Measurements from ENCODE around the gene TARBP1.
"Not testable (repeated sequence)": the region's sequence is repeated elsewhere in the genome, so short reads cannot be mapped to it uniquely, and the experiment has no call there.

Gene TARBP1

GRCh38 chr1:234504251-234504650 is 25.3 kb upstream of the TARBP1 start:
- DNase-seq = not testable (repeated sequence)

- DNase-seq = no peak
These were observed 24.4 kb upstream of the TARBP1 start for GRCh38 chr1:234503193-234504050.

GRCh38 chr1:234502785-234503184 is 23.8 kb upstream of the TARBP1 start:
- DNase-seq = no peak

GRCh38 chr1:234500269-234500668 is 21.3 kb upstream of the TARBP1 start:
- no peak for DNase-seq

- DNase-seq = no peak
These were observed 20.9 kb upstream of the TARBP1 start for GRCh38 chr1:234499943-234500245.

GRCh38 chr1:234499119-234499942 is 20.4 kb upstream of the TARBP1 start:
- DNase-seq = peak; percentile 65

DNA sequence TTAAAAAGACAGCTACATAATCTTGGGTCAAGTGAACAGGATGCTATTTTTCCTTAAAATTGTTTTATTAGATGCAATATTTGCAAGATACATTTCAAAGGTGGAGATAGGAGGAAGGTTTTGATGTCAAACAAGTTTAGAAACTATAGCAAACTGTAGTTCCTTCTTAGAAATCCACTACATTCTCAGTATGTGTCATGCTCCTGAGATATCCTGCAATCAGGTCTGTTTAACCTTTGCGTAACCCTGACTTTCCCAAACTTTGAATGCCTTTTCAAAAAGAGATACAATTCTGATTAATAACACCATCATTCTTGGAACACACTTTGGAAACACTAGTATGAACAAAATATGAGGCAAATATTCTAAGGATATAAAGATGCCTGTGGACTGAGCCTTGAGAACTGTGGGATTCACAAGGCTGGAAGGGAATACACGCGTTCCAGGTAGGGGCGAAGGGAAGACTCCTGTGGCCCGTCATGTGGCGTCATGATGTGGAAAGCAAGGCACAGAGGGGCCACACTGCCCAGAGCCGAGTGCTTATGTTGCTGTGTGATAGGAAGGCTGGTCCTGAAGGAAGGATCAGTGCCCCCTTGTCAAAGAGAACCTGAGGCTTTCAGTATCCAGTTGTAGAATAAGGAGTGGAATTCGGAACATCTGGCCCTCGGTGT is 19.6 kb upstream of the TARBP1 start:
- DNase-seq = no peak

- no peak for DNase-seq
These were observed 18.6 kb upstream of the TARBP1 start for GRCh38 chr1:234497589-234497988.

DNA sequence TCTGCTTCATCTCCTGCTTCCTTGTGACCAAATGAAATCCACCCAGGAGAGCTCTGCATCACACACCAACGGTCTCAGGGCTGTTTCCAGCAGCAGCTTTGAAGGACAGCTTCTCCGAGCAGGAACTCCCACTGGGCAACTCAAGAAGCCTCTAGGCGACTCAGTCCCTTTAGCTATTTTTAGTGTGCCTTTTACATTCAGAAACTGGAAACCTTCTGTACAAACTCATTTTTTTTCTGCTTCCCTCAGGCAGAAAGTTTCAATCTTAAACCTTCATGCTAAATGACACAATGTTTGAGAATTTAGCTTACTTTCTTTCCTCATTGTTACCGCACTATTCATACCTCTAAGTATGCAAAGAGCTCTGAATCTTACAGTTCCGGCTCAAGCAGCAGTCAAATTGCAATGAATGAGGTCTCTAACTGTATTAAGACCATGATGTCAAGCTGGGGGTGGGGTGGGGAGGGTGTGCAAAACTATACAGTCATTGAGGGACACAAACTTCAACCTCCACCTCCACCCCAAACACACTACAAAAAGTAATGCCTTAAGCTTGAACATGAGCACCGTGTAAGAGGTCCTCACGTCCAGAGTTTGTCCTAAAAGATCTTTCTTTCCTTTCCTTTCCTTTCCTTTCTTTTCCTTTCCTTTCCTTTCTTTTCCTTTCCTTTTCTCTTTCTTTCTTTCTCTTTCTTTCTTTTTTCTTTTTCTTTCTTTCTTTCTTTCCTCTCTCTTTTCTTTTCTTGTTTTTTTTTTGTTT is 16.4 kb upstream of the TARBP1 start:
- no peak for DNase-seq

- DNase-seq = no peak
These were observed 15.1 kb upstream of the TARBP1 start for GRCh38 chr1:234494049-234494448.

GRCh38 chr1:234490793-234491479 is 12.0 kb upstream of the TARBP1 start:
- DNase-seq = no peak

GRCh38 chr1:234489698-234490077 is 10.7 kb upstream of the TARBP1 start:
- DNase-seq = no peak

- DNase-seq = no peak
These were observed 10.2 kb upstream of the TARBP1 start for GRCh38 chr1:234489007-234489697.

GRCh38 chr1:234488054-234489006 is 9.4 kb upstream of the TARBP1 start:
- no peak for DNase-seq

DNA sequence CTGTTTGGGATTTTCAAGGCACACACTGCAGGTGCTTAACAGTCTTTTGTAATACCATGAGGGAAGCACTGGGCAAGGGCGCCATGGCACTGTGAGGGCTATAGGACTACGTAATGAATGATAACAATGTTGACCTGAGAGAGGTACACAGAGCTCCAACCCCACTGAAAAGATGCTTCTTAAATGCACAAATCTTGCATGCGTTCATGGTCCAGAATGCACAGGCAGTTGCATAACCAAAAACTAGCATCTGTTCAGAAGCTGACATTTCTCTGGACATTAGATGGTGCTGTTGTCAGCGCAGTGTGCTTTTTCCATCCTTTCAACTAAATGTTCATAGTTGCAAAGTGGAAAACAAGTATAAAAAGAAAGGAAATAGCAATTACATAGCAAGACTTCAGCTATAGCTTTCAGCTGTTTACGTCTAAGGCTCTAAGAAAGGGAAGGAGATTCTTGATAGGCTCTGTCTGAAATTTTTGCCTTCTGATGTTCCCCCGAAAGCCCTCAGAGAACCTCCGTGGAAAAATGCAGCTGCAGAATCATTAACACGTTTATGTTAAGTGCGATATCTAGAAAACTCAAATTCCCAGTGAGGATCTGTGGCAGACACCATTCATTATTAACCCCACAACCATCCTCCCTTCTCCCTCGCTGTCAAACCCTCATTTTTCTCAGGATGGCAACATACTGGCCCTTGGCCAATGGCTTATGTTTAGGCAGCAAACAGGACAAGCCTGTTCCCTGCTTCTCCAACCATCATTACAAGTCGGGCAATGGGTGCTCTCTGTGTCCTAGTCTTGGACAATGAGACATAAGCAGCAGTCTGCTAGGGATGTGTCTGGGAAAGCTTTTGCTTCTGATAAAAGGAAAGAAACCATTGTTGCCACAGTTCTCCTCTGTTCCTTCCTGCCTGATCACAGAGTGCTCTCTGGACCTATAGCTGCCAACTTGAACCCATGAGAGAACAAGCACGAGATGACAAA is 8.2 kb upstream of the TARBP1 start:
- no peak for DNase-seq

GRCh38 chr1:234484991-234485739 is 6.2 kb upstream of the TARBP1 start:
- no peak for DNase-seq

DNA sequence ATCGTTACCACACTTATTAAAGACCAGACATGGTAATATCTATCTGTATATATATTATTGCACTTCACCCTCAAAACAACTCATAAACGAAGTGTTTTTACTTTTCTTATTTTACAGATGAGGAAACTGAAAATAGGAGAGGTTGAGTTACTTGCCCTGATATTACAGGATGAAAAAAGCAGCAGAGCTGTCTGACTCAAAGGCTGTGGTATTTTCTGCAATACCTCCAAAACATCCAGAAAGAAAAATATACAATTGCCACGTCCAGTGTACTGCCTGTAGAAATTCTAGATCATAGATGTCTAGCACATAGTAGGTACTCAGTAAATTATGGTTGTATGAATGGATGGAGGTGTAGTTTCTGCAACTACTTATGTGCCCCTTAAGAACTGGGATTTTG is 5.2 kb upstream of the TARBP1 start:
- DNase-seq = no peak

DNA sequence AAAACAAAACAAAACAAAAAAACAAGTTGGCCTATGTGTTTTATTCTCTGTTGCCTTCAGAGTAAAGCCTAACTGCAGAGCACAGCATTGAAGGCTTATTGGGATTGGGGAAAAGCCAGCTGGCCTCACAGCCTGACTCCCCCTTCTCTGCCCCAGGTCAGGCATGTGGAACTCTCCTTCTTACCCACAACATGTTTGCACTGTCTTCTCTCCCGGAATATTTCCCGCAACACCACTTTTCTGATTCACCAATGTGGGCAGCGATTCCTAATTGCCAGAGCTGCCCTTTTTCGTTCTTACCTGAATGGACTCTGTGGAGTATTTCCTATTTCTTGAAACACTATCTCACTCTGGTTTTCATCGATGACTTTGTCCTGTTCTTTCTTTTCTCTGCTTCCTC is 2.8 kb upstream of the TARBP1 start:
- no peak for DNase-seq
